ENCODE results near the gene AKR1B1.
A peak's percentile ranks its signal among the peaks of the same experiment; 100 is the strongest.
"Not testable (repeated sequence)": the region's sequence is repeated elsewhere in the genome, so short reads cannot be mapped to it uniquely, and the experiment has no call there.

AKR1B1 gene

GRCh38 chr7:134458806-134459698 is at the start of gene AKR1B1:
TSS of gene AKR1B1 (minus strand) at chr7:134459100. CDS start at chr7:134459062, 38 bp downstream.
- H3K27ac ChIP-seq: peak within 1 kb of the TSS in 20 of 21 experiments; percentile 48 to 90 (median 78)

GRCh38 chr7:134505856-134506255 is 47.0 kb upstream of the AKR1B1 start:
- Histone ChIP-seq H3K27ac (no peak overlapping the region), H3K4me3 (no peak overlapping the region)

More at GRCh38 chr7:134458806-134459698, at the start of gene AKR1B1:
- peak within 1 kb of the TSS; percentile 64 to 92 (median 82) for H3K4me3 ChIP-seq

DNA sequence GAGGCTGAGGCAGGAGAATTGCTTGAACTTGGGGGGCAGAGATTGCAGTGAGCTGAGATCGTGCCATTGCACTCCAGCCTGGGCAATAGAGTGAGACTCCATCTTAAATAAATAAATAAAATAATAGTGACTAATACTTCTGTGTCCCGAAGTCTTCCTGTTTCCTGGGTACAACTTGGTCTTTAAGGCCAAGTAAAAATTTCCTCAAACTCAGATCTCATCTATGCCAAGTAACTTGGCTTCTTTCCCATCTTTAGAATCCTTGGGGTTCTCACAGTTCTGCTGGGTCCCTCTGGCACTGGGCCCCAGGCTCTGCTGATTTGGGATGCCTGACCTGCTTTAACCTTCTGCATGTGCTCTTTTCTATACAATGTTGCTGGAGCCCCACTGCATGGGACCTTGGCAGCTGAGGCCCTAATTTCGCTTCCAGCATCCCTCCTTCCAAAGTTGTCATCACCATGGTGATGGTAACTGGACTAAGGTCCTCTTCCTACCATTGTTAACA is 45.8 kb upstream of the AKR1B1 start:
- Histone ChIP-seq H3K27ac (no peak overlapping the region), H3K4me3 (no peak overlapping the region)

DNA sequence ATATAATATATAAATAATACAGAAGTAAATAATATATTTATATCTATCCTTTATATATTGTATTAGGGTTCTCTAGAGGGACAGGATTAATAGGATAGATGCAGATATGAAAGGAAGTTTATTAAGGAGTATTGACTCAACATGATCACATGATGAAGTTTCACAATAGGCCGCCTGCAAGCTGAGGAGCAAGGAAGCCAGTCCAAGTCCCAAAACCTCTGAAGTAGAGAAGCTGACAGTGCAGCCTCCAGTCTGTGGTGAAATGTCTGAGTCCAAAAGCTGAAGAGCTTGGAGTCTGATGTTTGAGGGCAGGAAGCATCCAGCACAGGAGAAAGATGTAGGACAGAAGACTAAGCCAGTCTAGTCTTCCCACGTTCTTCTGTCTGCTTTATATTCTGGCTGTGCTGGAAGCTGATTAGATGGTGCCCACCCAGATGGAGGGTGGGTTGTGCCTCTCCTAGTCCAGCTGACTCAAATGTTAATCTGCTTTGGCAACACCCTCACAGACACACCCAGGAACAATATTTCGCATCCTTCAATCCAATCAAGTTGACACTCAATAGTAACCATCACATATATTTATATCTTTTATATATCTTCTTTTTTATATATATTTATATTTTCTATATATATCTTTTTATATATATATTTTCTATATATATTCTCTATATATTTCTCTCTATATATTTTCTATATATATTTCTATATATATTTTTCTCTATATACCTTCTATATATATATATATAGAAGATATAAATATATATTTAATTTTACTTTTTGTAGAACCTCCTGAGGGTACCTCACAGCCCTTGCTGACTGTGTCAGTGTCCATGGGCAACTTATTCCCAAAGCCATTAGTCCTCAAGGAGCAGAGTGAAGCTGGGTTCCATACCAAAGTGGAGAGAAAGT is 43.8 kb upstream of the AKR1B1 start:
- H3K27ac ChIP-seq: peak overlapping the region in 2 of 21 experiments; percentile 18 to 53
- H3K4me3 ChIP-seq: no peak overlapping the region

GRCh38 chr7:134500982-134501381 is 42.1 kb upstream of the AKR1B1 start:
- H3K4me3 ChIP-seq: no peak overlapping the region
- H3K27ac ChIP-seq: no peak overlapping the region

- Histone ChIP-seq H3K4me3 (no peak overlapping the region), H3K27ac (no peak overlapping the region)
Measured at GRCh38 chr7:134500406-134500805, 41.5 kb upstream of the AKR1B1 start.

GRCh38 chr7:134495546-134495945 is 36.6 kb upstream of the AKR1B1 start:
- no peak overlapping the region for H3K4me3 ChIP-seq
- H3K27ac ChIP-seq: no peak overlapping the region

GRCh38 chr7:134493091-134493490 is 34.2 kb upstream of the AKR1B1 start:
- Histone ChIP-seq H3K4me3 (no peak overlapping the region), H3K27ac (no peak overlapping the region)

DNA sequence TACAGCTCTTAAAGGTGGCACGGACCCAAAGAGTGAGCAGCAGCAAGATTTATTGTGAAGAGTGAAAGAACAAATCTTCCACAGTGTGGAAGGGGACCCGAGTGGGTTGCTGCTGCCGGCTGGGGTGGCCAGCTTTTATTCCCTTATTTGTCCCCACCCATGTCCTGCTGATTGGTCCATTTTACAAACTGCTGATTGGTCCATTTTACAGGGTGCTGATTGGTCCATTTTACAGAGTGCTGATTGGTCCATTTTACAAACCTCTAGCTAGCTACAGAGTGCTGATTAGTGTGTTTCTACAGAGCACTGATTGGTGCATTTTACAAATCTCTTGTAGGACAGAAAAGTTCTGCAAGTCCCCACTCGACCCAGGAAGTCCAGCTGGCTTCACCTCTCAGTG is 28.8 kb upstream of the AKR1B1 start:
- H3K27ac ChIP-seq: not testable (repeated sequence)

GRCh38 chr7:134485203-134485602 is 26.3 kb upstream of the AKR1B1 start:
- Histone ChIP-seq H3K27ac (no peak overlapping the region), H3K4me3 (no peak overlapping the region)

More for the DNA sequence above, 28.8 kb upstream of the AKR1B1 start:
- not testable (repeated sequence) for H3K4me3 ChIP-seq

DNA sequence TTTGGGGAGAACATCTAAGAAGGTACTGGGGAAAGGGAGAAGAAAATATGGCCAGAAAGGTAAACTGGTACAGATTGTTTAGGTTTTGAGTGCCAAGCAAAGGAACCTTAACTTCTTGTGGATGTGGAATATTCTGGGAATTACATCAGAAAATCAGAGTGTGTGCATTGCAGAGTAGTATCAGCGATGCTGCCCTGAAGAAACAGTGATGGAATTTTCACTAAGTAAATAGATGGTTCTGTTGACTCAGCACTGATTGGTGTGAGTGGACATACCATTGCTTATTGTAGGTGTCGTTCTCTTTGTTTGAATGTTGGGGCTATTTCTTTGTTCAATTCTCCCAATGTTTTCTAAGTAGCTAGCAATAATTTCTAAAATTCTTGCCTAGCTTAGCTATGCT is 24.4 kb upstream of the AKR1B1 start:
- Histone ChIP-seq H3K27ac (no peak overlapping the region), H3K4me3 (no peak overlapping the region)

GRCh38 chr7:134482858-134483257 is 24.0 kb upstream of the AKR1B1 start:
- no peak overlapping the region for H3K4me3 ChIP-seq

GRCh38 chr7:134481167-134481566 is 22.3 kb upstream of the AKR1B1 start:
- H3K4me3 ChIP-seq: no peak overlapping the region
- no peak overlapping the region for H3K27ac ChIP-seq

More at GRCh38 chr7:134482858-134483257, 24.0 kb upstream of the AKR1B1 start:
- no peak overlapping the region for H3K27ac ChIP-seq

GRCh38 chr7:134480730-134481129 is 21.8 kb upstream of the AKR1B1 start:
- Histone ChIP-seq H3K27ac (no peak overlapping the region), H3K4me3 (no peak overlapping the region)

DNA sequence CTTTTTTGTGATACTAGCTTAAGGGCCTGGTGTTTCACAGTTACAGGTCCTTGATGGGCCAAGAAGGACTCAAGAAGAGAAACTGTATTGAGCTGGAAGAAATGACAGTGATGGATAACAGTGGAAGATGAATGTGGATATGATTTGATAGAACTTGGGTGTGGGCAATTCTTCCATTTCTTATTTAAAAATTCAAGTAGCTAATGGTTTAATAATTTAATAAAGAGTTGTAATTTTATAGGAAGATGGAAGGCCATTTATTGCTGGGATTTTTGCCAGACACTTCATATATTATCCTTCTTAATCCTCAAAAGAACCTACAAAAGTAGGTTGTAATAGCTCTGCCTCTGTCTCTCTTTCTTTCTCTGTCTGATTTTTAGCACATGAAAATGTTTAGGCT is 21.3 kb upstream of the AKR1B1 start:
- Histone ChIP-seq H3K27ac (no peak overlapping the region), H3K4me3 (no peak overlapping the region)

GRCh38 chr7:134478707-134479106 is 19.8 kb upstream of the AKR1B1 start:
- H3K27ac ChIP-seq: no peak overlapping the region
- H3K4me3 ChIP-seq: no peak overlapping the region

GRCh38 chr7:134477954-134478353 is 19.1 kb upstream of the AKR1B1 start:
- H3K27ac ChIP-seq: no peak overlapping the region
- no peak overlapping the region for H3K4me3 ChIP-seq

GRCh38 chr7:134476044-134476443 is 17.1 kb upstream of the AKR1B1 start:
- no peak overlapping the region for H3K4me3 ChIP-seq
- H3K27ac ChIP-seq: no peak overlapping the region

- no peak overlapping the region for H3K4me3 ChIP-seq
- no peak overlapping the region for H3K27ac ChIP-seq
Measured at GRCh38 chr7:134474828-134475227, 15.9 kb upstream of the AKR1B1 start.

DNA sequence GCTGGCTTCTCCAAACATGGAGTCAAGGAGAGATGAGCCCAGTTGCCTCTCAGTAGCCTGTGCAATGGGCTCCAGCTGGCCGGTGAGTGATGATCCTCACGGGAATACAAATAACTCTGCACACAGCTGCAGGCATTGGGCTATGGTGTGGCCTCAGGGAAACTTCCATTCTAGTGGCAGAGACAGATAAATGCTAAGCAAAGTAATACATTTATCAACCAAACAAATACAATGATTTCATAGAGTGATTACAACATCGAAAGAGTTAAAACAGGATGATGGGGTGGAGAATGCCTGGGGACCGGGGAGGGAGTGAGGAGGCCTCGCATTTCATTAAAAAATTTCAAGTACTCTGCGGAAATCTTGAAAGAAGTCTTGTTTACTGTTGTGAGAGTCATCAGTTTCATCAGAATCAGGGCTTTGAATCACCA is 15.0 kb upstream of the AKR1B1 start:
- Histone ChIP-seq H3K27ac (no peak overlapping the region), H3K4me3 (no peak overlapping the region)
